Pancreas (tissue), 10 donors: ENCODE data around the gene TOMM40L. TPM values are rescaled to one million over a fixed set of nuclear protein-coding genes. Genes with fewer than 3 reads are reported as not detected.
"Not testable (repeated sequence)": the region's sequence is repeated elsewhere in the genome, so short reads cannot be mapped to it uniquely, and the experiment has no call there.

Experiments
- ATAC-seq, 4 donors: fragments of 200-7000 bp; cut with Tn5 transposase; one replicate each; pipeline versions ENCODE4 v1.8.0 to v1.9.1; 2020; ENCODE audit warnings: mild to moderate bottlenecking in 4 of 4, moderate library complexity in 4 of 4
- DNase-seq, 6 donors: peaks; one replicate each; pipeline ENCODE4 v3.0.0-alpha.2; 2020
- FAIRE-seq: peaks from 2 replicates; lab custom pipeline; 2012; peaks lifted over from hg19 to GRCh38; lab: Jason Lieb, UNC
- H3K27ac ChIP-seq, 4 donors: fragments of 200-600 bp; sonication (generic); 1 replicate in 3 of 4; 2 replicates in 1 of 4; pipeline versions ENCODE4 v1.5.0 to v1.8.0; 2020
- H3K27me3 ChIP-seq, 4 donors: fragments of 200-600 bp; one replicate each; pipeline ENCODE4 v1.8.0; 2021
- H3K36me3 ChIP-seq, 3 donors: fragments of 200-600 bp; sonication (generic) in 1 of 3; one replicate each; pipeline versions ENCODE4 v1.5.0 to v1.8.0; 2020 to 2021
- H3K4me1 ChIP-seq, 3 donors: fragments of 200-600 bp; one replicate each; pipeline ENCODE4 v1.8.0; 2021
- H3K4me3 ChIP-seq, 4 donors: fragments of 200-600 bp; sonication (generic) in 2 of 4; one replicate each; pipeline versions ENCODE4 v1.5.0 to v1.8.0; 2020 to 2021
- H3K9me3 ChIP-seq, 4 donors: fragments of 200-600 bp; one replicate each; pipeline ENCODE4 v1.8.0; 2021
- WGBS, 2 donors: extraction: QIAGEN DNeasy Blood & Tissue Kit; methylation state at CpG; one replicate each; pipeline ENCODE4 v1.1.7; 2013; 5-methylcytosine and 5-hydroxymethylcytosine counted together
- intact Hi-C, 3 donors: fragments of 100-400 bp; cut with DNase I; formaldehyde crosslinking; loops; one replicate each; pipeline versions ENCODE4 v1.11.1 to v1.14.2; 2022
- polyA plus RNA-seq, 2 donors: library from polyadenylated mRNA; stranded (reverse); fragments of 200-250 nt; gene quantifications; one replicate each; pipeline ENCODE4 v1.2.3, GENCODE V29; 2013
- total RNA-seq, 6 donors: library from RNA; stranded (reverse); fragmentation: NEBNext Ultra II Directional in 4 of 6; extraction: Animal tissue kit (Norgen Biotek cat#: 25700) in 4 of 6; gene quantifications; one replicate each; pipeline versions ENCODE4 v1.2.1 to v1.2.4, GENCODE V29; 2021 to 2023
- TF ChIP-seq, protein P1 (sequence below), 4 donors: fragments of 200-600 bp; sonication (generic) in 3 of 4; IDR thresholded peaks; one replicate each; pipeline versions ENCODE4 v1.5.0 to v1.8.0; 2021; ENCODE audit warnings: antibody characterized with exemption in 4 of 4
- donor health status: healthy with polysubstance abuse.
- donor health status: DM: no; HTN: no; CAD: no; lungs with moderate emphysema.
- donor health status: DM: no; HTN: no; CAD: no.
- donor health status: control.
- donor health status: control.
- donor health status: Bipolar disorder and iron deficiency.
- donor health status: DM: yes; HTN: yes; CAD: no.
- donor health status: DM: no; HTN: no; CAD: no.
- donor health status: DM: no; HTN: no; CAD: no.
- donor health status: DM: yes; HTN: yes; CAD: no.

TOMM40L gene
- total and polyA plus RNA-seq, 8 donors = 1.4 to 5.6 (median 3.1) TPM

DNA sequence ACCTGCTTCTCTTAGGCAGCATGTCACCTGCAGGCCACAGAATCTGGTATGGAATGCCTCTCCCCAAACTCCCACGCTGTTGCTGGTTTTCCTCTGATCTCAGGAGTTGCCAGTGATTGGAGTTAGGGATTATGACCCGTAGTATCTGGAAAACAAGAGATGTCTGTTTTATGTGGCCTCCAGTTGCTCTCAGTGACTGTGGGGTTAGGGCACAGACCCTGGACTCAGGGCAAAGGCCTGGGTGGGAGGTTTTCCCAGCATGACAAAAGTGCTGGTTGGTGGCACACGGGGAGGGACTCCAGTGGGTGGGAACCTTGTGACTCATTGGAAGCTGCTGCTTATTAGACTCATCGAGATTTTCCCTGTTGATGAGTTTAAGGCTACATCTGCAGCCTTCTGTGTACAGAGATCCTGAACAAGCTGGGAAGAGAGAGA is 12.2 kb downstream of the TOMM40L start, which contains the start of gene NR1I3:
Gene NR1I3 (minus strand): TSS at position 165 of the 435 bp plus-strand sequence. CDS start 1,638 bp downstream, outside the sequence.
- H3K9me3 ChIP-seq = no peaks in the 10 kb centered on the region
- DNase-seq (no peak), FAIRE-seq (no peak), ATAC-seq (no peak)
- no peak within 1 kb of the TSS for H3K4me3 ChIP-seq
- intact Hi-C loops = loop anchor here in 1 of 3 donors (10.0 kb wide), 1 partner anchor 47 kb away; no protein-coding TSS in a partner anchor
- WGBS, 2 donors = 63 to 68% methylated on average over 4 of the region's 4 CpGs
- TF ChIP-seq, protein P1, sequence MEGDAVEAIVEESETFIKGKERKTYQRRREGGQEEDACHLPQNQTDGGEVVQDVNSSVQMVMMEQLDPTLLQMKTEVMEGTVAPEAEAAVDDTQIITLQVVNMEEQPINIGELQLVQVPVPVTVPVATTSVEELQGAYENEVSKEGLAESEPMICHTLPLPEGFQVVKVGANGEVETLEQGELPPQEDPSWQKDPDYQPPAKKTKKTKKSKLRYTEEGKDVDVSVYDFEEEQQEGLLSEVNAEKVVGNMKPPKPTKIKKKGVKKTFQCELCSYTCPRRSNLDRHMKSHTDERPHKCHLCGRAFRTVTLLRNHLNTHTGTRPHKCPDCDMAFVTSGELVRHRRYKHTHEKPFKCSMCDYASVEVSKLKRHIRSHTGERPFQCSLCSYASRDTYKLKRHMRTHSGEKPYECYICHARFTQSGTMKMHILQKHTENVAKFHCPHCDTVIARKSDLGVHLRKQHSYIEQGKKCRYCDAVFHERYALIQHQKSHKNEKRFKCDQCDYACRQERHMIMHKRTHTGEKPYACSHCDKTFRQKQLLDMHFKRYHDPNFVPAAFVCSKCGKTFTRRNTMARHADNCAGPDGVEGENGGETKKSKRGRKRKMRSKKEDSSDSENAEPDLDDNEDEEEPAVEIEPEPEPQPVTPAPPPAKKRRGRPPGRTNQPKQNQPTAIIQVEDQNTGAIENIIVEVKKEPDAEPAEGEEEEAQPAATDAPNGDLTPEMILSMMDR (IDR thresholded peaks at IDR 0.05) = no peak
- H3K27me3 ChIP-seq = no peaks in the 10 kb centered on the region
- H3K36me3 ChIP-seq = no peaks in the 10 kb centered on the region
- H3K4me1 ChIP-seq = no peaks in the 10 kb centered on the region
- H3K27ac ChIP-seq = no peak within 1 kb of the TSS

DNA sequence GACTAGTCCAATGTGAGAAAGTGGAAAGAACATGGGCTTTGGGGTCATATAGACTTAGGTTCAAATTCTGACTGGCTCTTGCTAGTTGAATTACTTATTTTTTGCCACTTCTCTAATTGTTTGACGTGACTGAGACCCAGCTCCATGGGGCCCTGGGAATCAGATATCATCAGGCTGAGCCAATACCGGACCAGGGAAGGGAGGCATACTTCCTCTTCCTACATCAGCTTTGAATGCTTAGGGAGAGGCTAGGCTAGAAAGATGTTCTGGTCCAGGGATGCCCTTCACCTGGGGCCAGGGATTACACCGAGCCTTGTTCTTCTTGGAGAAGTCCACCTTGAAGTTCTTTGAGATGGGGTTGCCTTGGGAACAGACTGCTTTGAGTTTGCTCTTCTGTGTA is 15.8 kb downstream of the TOMM40L start:
- intact Hi-C loops = no loop called here
- no peaks in the 10 kb centered on the region for H3K36me3 ChIP-seq
- DNase-seq (no peak), ATAC-seq (no peak), FAIRE-seq (no peak)
- H3K27ac ChIP-seq = no peak overlapping the region
- H3K9me3 ChIP-seq = no peaks in the 10 kb centered on the region
- no peaks in the 10 kb centered on the region for H3K27me3 ChIP-seq
- H3K4me3 ChIP-seq = no peak overlapping the region
- 80 to 85% methylated on average over 3 of the region's 3 CpGs for WGBS, 2 donors
- H3K4me1 ChIP-seq = peaks cover 0 to 5% (median 3%) of the 10 kb centered on the region in 3 donors
- TF ChIP-seq, protein P1 (IDR thresholded peaks at IDR 0.05) = no peak

DNA sequence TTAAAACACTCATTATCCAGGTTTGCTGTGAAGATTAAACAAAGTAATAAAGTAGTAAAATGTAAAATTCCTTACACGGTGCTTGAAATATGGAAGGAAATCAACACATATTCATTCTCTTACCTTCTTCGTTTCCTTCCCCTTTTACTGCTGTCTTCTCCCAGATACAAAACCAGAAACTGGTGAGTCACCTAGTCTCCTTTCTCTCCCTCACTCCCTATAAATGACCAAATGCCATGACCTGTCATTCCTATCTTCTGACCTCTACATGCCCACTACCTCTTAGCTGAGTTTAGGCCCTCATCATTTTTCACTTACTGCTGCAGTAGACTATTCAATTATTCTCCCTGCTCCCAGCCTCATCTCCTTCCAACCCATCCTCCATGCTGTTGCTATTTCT is 16.5 kb downstream of the TOMM40L start:
- DNase-seq (no peak), ATAC-seq (no peak), FAIRE-seq (no peak)
- no peaks in the 10 kb centered on the region for H3K27me3 ChIP-seq
- 78 to 89% methylated on average over 2 of the region's 2 CpGs for WGBS, 2 donors
- TF ChIP-seq, protein P1 (IDR thresholded peaks at IDR 0.05) = no peak
- no peaks in the 10 kb centered on the region for H3K9me3 ChIP-seq
- intact Hi-C loops = no loop called here
- no peak overlapping the region for H3K27ac ChIP-seq
- no peak overlapping the region for H3K4me3 ChIP-seq
- H3K36me3 ChIP-seq = no peaks in the 10 kb centered on the region
- H3K4me1 ChIP-seq = peaks cover 0 to 5% (median 3%) of the 10 kb centered on the region in 3 donors

DNA sequence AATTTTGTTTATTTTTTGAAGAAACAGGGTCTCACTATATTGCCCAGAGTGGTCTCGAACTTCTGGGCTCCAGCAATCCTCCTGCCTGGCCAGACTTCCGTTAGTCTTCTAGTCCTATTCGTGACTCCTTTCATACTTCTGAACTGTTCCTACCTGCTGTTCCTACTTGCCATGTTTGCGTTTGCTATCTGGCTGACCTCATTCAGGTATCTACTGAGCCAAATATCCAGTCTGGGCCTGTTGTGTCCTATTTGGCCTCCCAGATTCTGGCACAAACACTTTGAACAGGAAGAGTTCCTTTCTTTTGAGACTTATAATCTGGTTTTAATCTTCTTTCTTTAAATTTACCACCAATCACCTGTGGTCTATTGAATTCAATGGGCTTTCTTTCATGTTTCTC is 19.0 kb downstream of the TOMM40L start:
- Histone ChIP-seq H3K4me1 (peaks cover 0 to 5% (median 3%) of the 10 kb centered on the region in 3 donors), H3K4me3 (no peak overlapping the region), H3K36me3 (no peaks in the 10 kb centered on the region), H3K9me3 (no peaks in the 10 kb centered on the region), H3K27me3 (no peaks in the 10 kb centered on the region), H3K27ac (peak overlapping the region; percentile 14 to 58 (median 50))
- peak in 3 of 6 donors; percentile 41 to 69 (median 62) for DNase-seq
- 38% methylated on average over 4 of the region's 4 CpGs for WGBS, 2 donors
- intact Hi-C loops = no loop called here
- TF ChIP-seq, protein P1 (IDR thresholded peaks at IDR 0.05) = no peak
- peak; percentile 97 to 100 (median 99) for ATAC-seq
- no peak for FAIRE-seq

DNA sequence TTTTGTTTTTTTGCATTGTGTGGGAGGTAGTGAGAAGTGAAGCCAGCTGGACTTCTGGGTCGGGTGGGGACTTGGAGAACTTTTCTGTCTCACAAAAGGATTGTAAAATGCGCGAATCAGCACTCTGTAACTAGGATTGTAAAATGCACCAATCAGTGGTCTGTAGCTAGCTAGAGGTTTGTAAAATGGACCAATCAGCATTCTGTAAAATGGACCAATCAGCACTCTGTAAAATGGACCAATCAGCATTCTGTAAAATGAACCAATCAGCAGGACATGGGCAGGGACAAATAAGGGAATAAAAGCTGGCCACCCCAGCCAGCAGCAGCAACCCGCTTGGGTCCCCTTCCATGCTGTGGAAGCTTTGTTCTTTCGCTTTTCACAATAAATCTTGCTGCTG is 24.2 kb downstream of the TOMM40L start:
- H3K27ac ChIP-seq, H3K4me1 ChIP-seq, ATAC-seq, H3K27me3 ChIP-seq, intact Hi-C loops, H3K4me3 ChIP-seq, DNase-seq, FAIRE-seq, H3K36me3 ChIP-seq, H3K9me3 ChIP-seq: not testable (repeated sequence)
- 89 to 93% methylated on average over 5 of the region's 5 CpGs for WGBS, 2 donors
